Endothelial cell of umbilical vein (primary cell): ENCODE measurements around the gene CPLANE2.

Experiments
- EZH2 ChIP-seq: IDR thresholded peaks from 2 replicates; pipeline ENCODE4 v1.6.1; 2012; ENCODE audit warnings: borderline replicate concordance, low read depth, mild to moderate bottlenecking, moderate library complexity, low read length, inconsistent platforms; ENCODE audit not compliant: severe bottlenecking
- GATA2 ChIP-seq: IDR thresholded peaks from 2 replicates; pipeline ENCODE4 v1.7.0; 2011; ENCODE audit warnings: low read depth, mild to moderate bottlenecking, moderate library complexity, mixed read lengths, low read length; ENCODE audit not compliant: insufficient read length, insufficient read depth
- JUN ChIP-seq: IDR thresholded peaks from 2 replicates; pipeline ENCODE4 v1.6.1; 2011; ENCODE audit warnings: borderline replicate concordance, low read depth; ENCODE audit not compliant: insufficient read length, insufficient read depth
- MYC ChIP-seq: IDR thresholded peaks from one replicate; pipeline ENCODE4 v1.6.1; 2011; ENCODE audit warnings: mild to moderate bottlenecking, low read depth, low read length
- POLR2A ChIP-seq: IDR thresholded peaks from 2 replicates; pipeline ENCODE4 v1.6.1; 2012; ENCODE audit warnings: low read depth, mild to moderate bottlenecking, control low read depth, low read length
- POLR2AphosphoS5 ChIP-seq: IDR thresholded peaks from 2 replicates; pipeline ENCODE4 v1.6.1; 2012; ENCODE audit warnings: low read depth, mild to moderate bottlenecking, control low read depth, low read length, moderate library complexity; ENCODE audit not compliant: insufficient read depth
- TF ChIP-seq, protein P1 (sequence below), 2 donors: IDR thresholded peaks; 1 replicate in 1 of 2; 2 replicates in 1 of 2; pipeline ENCODE4 v1.5.1; 2011; ENCODE audit warnings: low read length in 2 of 2, mild to moderate bottlenecking in 2 of 2, moderate library complexity in 2 of 2, control low read depth in 1 of 2, inconsistent platforms in 1 of 2, low read depth in 1 of 2; ENCODE audit not compliant: insufficient read depth in 1 of 2; ENCODE audit errors: extremely low read depth in 1 of 2

DNA sequence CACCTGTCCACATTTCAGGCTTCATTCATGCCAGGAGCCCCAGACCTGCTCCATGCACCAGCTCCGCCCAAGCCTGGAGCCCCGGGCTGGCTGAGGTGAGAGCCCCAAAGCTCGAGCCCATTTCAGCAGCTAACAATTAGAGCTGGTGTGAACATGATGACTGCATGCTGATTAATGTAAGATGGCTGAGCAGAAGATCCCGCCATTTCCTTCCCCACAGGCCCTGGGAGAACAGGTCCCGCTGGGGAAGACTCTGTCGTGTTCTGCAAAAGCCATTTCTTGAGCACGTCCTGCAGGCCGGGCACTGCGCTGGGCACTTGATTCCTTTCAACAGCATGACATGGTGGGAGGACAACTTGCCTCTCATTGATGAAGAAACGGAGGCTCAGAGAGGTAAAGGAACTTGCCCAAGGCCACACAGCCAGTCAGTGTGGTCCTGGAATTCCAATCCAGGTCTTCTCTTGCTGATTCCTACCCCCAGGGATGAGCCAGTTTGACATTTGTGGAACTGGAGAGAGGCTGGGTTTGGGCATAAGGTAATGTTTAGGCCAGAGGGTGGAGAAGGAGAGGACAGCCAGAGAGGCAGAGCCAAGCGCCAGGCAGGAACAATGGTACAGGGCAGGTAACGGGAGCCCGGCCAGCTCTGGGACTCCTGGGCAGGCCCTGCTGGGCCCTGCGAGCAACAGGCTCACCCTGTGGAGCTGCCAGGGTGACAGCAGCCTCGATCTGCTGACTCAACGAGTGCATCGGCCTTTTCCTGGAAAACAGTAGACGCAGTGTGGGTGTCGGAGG lies 53.0 kb downstream of the CPLANE2 start:
- TF ChIP-seq, protein P1, sequence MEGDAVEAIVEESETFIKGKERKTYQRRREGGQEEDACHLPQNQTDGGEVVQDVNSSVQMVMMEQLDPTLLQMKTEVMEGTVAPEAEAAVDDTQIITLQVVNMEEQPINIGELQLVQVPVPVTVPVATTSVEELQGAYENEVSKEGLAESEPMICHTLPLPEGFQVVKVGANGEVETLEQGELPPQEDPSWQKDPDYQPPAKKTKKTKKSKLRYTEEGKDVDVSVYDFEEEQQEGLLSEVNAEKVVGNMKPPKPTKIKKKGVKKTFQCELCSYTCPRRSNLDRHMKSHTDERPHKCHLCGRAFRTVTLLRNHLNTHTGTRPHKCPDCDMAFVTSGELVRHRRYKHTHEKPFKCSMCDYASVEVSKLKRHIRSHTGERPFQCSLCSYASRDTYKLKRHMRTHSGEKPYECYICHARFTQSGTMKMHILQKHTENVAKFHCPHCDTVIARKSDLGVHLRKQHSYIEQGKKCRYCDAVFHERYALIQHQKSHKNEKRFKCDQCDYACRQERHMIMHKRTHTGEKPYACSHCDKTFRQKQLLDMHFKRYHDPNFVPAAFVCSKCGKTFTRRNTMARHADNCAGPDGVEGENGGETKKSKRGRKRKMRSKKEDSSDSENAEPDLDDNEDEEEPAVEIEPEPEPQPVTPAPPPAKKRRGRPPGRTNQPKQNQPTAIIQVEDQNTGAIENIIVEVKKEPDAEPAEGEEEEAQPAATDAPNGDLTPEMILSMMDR (IDR thresholded peaks at IDR 0.05; ENCODE audit: extremely low read depth in 1 of 2, insufficient read depth in 1 of 2, low read depth in 1 of 2, low read length in 2 of 2) = no peak
- TF ChIP-seq POLR2A = no peak
- no peak for TF ChIP-seq POLR2AphosphoS5
- no peak for TF ChIP-seq EZH2
- no peak for TF ChIP-seq JUN
- no peak for TF ChIP-seq MYC
- TF ChIP-seq GATA2 = no peak
